Activated CD4-positive, alpha-beta T cell treated with anti-CD3 and anti-CD28 coated beads for 36 hours (primary cell): ENCODE results near the gene NACA2. TPM values are rescaled to one million over a fixed set of nuclear protein-coding genes. Genes with fewer than 3 reads are reported as not detected.

Experiments
- ATAC-seq: fragments of 200-7000 bp; cut with Tn5 transposase; one replicate; pipeline ENCODE4 v1.10.0; 2021; ENCODE audit warnings: mild to moderate bottlenecking, moderate library complexity
- CTCF ChIA-PET: fragments of 350-600 bp; sonication (Branson Sonifier 250); formaldehyde crosslinking; loops from one replicate; lab custom pipeline; 2021; ENCODE audit warnings: antibody characterized with exemption; lab: Charles Lee
- POLR2A ChIA-PET: fragments of 350-600 bp; sonication (Branson Sonifier 250); formaldehyde crosslinking; loops from one replicate; lab custom pipeline; 2021; ENCODE audit warnings: antibody characterized with exemption, inconsistent platforms; lab: Charles Lee
- DNase-seq: peaks from one replicate; pipeline ENCODE4 v3.0.0-alpha.2; 2020
- H3K27ac Mint-ChIP-seq: one replicate; pipeline ENCODE4 v1.8.0; 2021; ENCODE audit warnings: mixed read lengths
- H3K27me3 Mint-ChIP-seq: one replicate; pipeline ENCODE4 v1.8.0; 2021; ENCODE audit warnings: mixed read lengths
- H3K36me3 Mint-ChIP-seq: one replicate; pipeline ENCODE4 v1.8.0; 2021; ENCODE audit warnings: low read depth, mixed read lengths
- H3K4me1 Mint-ChIP-seq: one replicate; pipeline ENCODE4 v1.8.0; 2021; ENCODE audit warnings: mixed read lengths
- H3K4me3 Mint-ChIP-seq: one replicate; pipeline ENCODE4 v1.8.0; 2021; ENCODE audit warnings: mild to moderate bottlenecking, moderate library complexity, mixed read lengths
- H3K9me3 Mint-ChIP-seq: one replicate; pipeline ENCODE4 v1.8.0; 2021; ENCODE audit warnings: low read depth, mixed read lengths
- intact Hi-C, 2 experiments: fragments of 100-400 bp; cut with DNase I in 1 of 2; cut with micrococcal nuclease in 1 of 2; formaldehyde crosslinking; loops; one replicate each; pipeline versions ENCODE4 v1.14.2 to v1.15.1; 2022 to 2024; cut with DNase I, micrococcal nuclease
- total RNA-seq, 2 experiments: library from RNA; stranded (reverse); gene quantifications; one replicate each; pipeline ENCODE4 v1.2.3, GENCODE V29; 2021

The NACA2 gene
- total RNA-seq, 2 experiments from 2014 or later: not detected

- CTCF ChIA-PET: no interaction called here
- no peak for DNase-seq
- Mint-ChIP-seq H3K4me1 (no peaks in the 10 kb centered on the region), H3K9me3 (peaks cover 6% of the 10 kb centered on the region), H3K4me3 (no peak overlapping the region), H3K36me3 (no peaks in the 10 kb centered on the region), H3K27ac (no peak overlapping the region), H3K27me3 (peaks cover 27% of the 10 kb centered on the region)
- ATAC-seq: no peak
- intact Hi-C loops: no loop called here
- POLR2A ChIA-PET: no interaction called here
Measured at GRCh38 chr17:61545335-61545938, 45.6 kb downstream of the NACA2 start.

GRCh38 chr17:61543786-61544415, 47.1 kb downstream of the NACA2 start:
- DNase-seq (no peak), ATAC-seq (no peak)
- CTCF ChIA-PET: no interaction called here
- intact Hi-C loops: no loop called here
- H3K27ac Mint-ChIP-seq: no peak overlapping the region
- peaks cover 24% of the 10 kb centered on the region for H3K27me3 Mint-ChIP-seq
- peaks cover 6% of the 10 kb centered on the region for H3K9me3 Mint-ChIP-seq
- no peaks in the 10 kb centered on the region for H3K36me3 Mint-ChIP-seq
- no peak overlapping the region for H3K4me3 Mint-ChIP-seq
- H3K4me1 Mint-ChIP-seq: no peaks in the 10 kb centered on the region
- POLR2A ChIA-PET: no interaction called here

- Mint-ChIP-seq H3K9me3 (peaks cover 6% of the 10 kb centered on the region), H3K36me3 (no peaks in the 10 kb centered on the region), H3K27ac (no peak overlapping the region), H3K4me3 (no peak overlapping the region), H3K27me3 (peaks cover 17% of the 10 kb centered on the region), H3K4me1 (no peaks in the 10 kb centered on the region)
- POLR2A ChIA-PET: no interaction called here
- intact Hi-C loops: no loop called here
- CTCF ChIA-PET: no interaction called here
- DNase-seq (no peak), ATAC-seq (no peak)
Measured at GRCh38 chr17:61542027-61542426, 49.0 kb downstream of the NACA2 start.

GRCh38 chr17:61540874-61541273, 50.1 kb downstream of the NACA2 start:
- intact Hi-C loops: no loop called here
- Mint-ChIP-seq H3K4me1 (peaks cover 3% of the 10 kb centered on the region), H3K36me3 (no peaks in the 10 kb centered on the region), H3K27ac (no peak overlapping the region), H3K27me3 (peaks cover 14% of the 10 kb centered on the region), H3K9me3 (peaks cover 6% of the 10 kb centered on the region), H3K4me3 (no peak overlapping the region)
- DNase-seq (no peak), ATAC-seq (no peak)
- ChIA-PET CTCF (interaction anchor here (0.5 kb wide), 1 partner anchor 532 kb away, joined by 3 read pairs; no protein-coding TSS in a partner anchor), POLR2A (no interaction called here)

Other genes starting within 250 kb of the NACA2 start
- gene TBX2, start 191.4 kb downstream of the NACA2 start, total RNA-seq: not detected
- not detected for gene TBX4, start 138.8 kb downstream of the NACA2 start, total RNA-seq